ENCODE results near the gene GPR108.
A peak's percentile ranks its signal among the peaks of the same experiment; 100 is the strongest.

GPR108 gene

GRCh38 chr19:6723108-6723618, 14.2 kb downstream of the GPR108 start (continued):
- no peak for TF ChIP-seq CSRNP3 (CRISPR knock-in tag; IDR thresholded peaks at IDR 0.05)
- TF ChIP-seq ISL1 (CRISPR knock-in tag; IDR thresholded peaks at IDR 0.05), result no peak

GRCh38 chr19:6721773-6722172, 15.6 kb downstream of the GPR108 start:
- TF ChIP-seq PATZ1 (CRISPR knock-in tag; IDR thresholded peaks at IDR 0.05; ENCODE audit: borderline replicate concordance) (no peak), ZFP30 (CRISPR knock-in tag; IDR thresholded peaks at IDR 0.05) (no peak), ESRRG (CRISPR knock-in tag; IDR thresholded peaks at IDR 0.05) (no peak), TCF4 (CRISPR knock-in tag; IDR thresholded peaks at IDR 0.05; ENCODE audit: borderline replicate concordance) (no peak), ISL1 (CRISPR knock-in tag; IDR thresholded peaks at IDR 0.05) (no peak), PPARA (CRISPR knock-in tag; IDR thresholded peaks at IDR 0.05; ENCODE audit: borderline replicate concordance) (no peak), CSRNP3 (CRISPR knock-in tag; IDR thresholded peaks at IDR 0.05) (no peak), TSHZ2 (CRISPR knock-in tag; IDR thresholded peaks at IDR 0.05) (no peak), ARNTL (CRISPR knock-in tag; IDR thresholded peaks at IDR 0.05; ENCODE audit: borderline replicate concordance, low read depth) (no peak), GLIS3 (CRISPR knock-in tag; IDR thresholded peaks at IDR 0.05) (no peak), TOX (CRISPR knock-in tag; IDR thresholded peaks at IDR 0.05; ENCODE audit: borderline replicate concordance) (no peak)
- no peak for ATAC-seq

GRCh38 chr19:6721138-6721474, 16.3 kb downstream of the GPR108 start:
- TF ChIP-seq ZFP3 (CRISPR knock-in tag; IDR thresholded peaks at IDR 0.05) (peak; percentile 98), ZNF70 (CRISPR knock-in tag; IDR thresholded peaks at IDR 0.05) (no peak)
- no peak for ATAC-seq

GRCh38 chr19:6720369-6721137, 16.8 kb downstream of the GPR108 start, which contains the start of gene C3:
Gene C3 (minus strand): TSS chr19:6720650. CDS start chr19:6720589, 61 bp downstream.
- TF ChIP-seq ESRRG (CRISPR knock-in tag; IDR thresholded peaks at IDR 0.05), result no peak
- no peak for ATAC-seq

GRCh38 chr19:6719992-6720368, 17.4 kb downstream of the GPR108 start:
- no peak for ATAC-seq
- TF ChIP-seq PPARA (CRISPR knock-in tag; IDR thresholded peaks at IDR 0.05; ENCODE audit: borderline replicate concordance) (no peak), GLIS3 (CRISPR knock-in tag; IDR thresholded peaks at IDR 0.05) (no peak), ZFP3 (CRISPR knock-in tag; IDR thresholded peaks at IDR 0.05) (no peak), TOX (CRISPR knock-in tag; IDR thresholded peaks at IDR 0.05; ENCODE audit: borderline replicate concordance) (no peak), ZFP30 (CRISPR knock-in tag; IDR thresholded peaks at IDR 0.05) (no peak), CSRNP3 (CRISPR knock-in tag; IDR thresholded peaks at IDR 0.05) (no peak), TCF4 (CRISPR knock-in tag; IDR thresholded peaks at IDR 0.05; ENCODE audit: borderline replicate concordance) (no peak), CSDC2 (CRISPR knock-in tag; IDR thresholded peaks at IDR 0.05) (no peak)

All from SK-N-SH treated with all-trans-retinoic acid at 6 μM for 48 hours (cell line).